ENCODE data around the gene GP5. TPM values are rescaled to one million over a fixed set of nuclear protein-coding genes. Genes with fewer than 3 reads are reported as not detected.

The GP5 gene
- 0.14 TPM in 1 of 2 replicates, not detected in the other for total RNA-seq

- DNase-seq (ENCODE audit: low read depth) = no peak
- no peak within 1 kb of the TSS for H3K4me3 ChIP-seq (ENCODE audit: low read depth, low read length)
- no peak for TF ChIP-seq CTCF (conservative IDR thresholded peaks at IDR 0.05; ENCODE audit: low read depth, low read length)
Observed at GRCh38 chr3:194399166-194399565, at the start of gene GP5. Gene GP5 (minus strand): TSS chr3:194399266. CDS start chr3:194398282, 984 bp downstream.

GRCh38 chr3:194447657-194448056, 48.6 kb upstream of the GP5 start:
- no peak overlapping the region for H3K4me3 ChIP-seq (ENCODE audit: low read depth, low read length)
- no peak for DNase-seq (ENCODE audit: low read depth)
- no peak for TF ChIP-seq CTCF (conservative IDR thresholded peaks at IDR 0.05; ENCODE audit: low read depth, low read length)

- H3K4me3 ChIP-seq (ENCODE audit: low read depth, low read length) = no peak overlapping the region
- TF ChIP-seq CTCF (conservative IDR thresholded peaks at IDR 0.05; ENCODE audit: low read depth, low read length) = no peak
- no peak for DNase-seq (ENCODE audit: low read depth)
Observed at GRCh38 chr3:194447161-194447560, 48.1 kb upstream of the GP5 start.

- H3K4me3 ChIP-seq (ENCODE audit: low read depth, low read length) = no peak overlapping the region
- TF ChIP-seq CTCF (conservative IDR thresholded peaks at IDR 0.05; ENCODE audit: low read depth, low read length) = no peak
- DNase-seq (ENCODE audit: low read depth) = no peak
Observed at GRCh38 chr3:194446754-194447153, 47.7 kb upstream of the GP5 start.

GRCh38 chr3:194446172-194446571, 47.1 kb upstream of the GP5 start:
- TF ChIP-seq CTCF (conservative IDR thresholded peaks at IDR 0.05; ENCODE audit: low read depth, low read length) = no peak
- DNase-seq (ENCODE audit: low read depth) = no peak
- no peak overlapping the region for H3K4me3 ChIP-seq (ENCODE audit: low read depth, low read length)

GRCh38 chr3:194443901-194444300, 44.8 kb upstream of the GP5 start:
- TF ChIP-seq CTCF (conservative IDR thresholded peaks at IDR 0.05; ENCODE audit: low read depth, low read length) = no peak

GRCh38 chr3:194440756-194441155, 41.7 kb upstream of the GP5 start:
- H3K4me3 ChIP-seq (ENCODE audit: low read depth, low read length) = no peak overlapping the region
- no peak for DNase-seq (ENCODE audit: low read depth)
- TF ChIP-seq CTCF (conservative IDR thresholded peaks at IDR 0.05; ENCODE audit: low read depth, low read length) = no peak

More at GRCh38 chr3:194443901-194444300, 44.8 kb upstream of the GP5 start:
- no peak overlapping the region for H3K4me3 ChIP-seq (ENCODE audit: low read depth, low read length)
- DNase-seq (ENCODE audit: low read depth) = no peak

All from epithelial cell of proximal tubule (primary cell).